ENCODE results near the gene NTRK2. TPM values are rescaled to one million over a fixed set of nuclear protein-coding genes. Genes with fewer than 3 reads are reported as not detected.

Gene NTRK2
- total RNA-seq, 1 experiment from 2014 or later = not detected

DNA sequence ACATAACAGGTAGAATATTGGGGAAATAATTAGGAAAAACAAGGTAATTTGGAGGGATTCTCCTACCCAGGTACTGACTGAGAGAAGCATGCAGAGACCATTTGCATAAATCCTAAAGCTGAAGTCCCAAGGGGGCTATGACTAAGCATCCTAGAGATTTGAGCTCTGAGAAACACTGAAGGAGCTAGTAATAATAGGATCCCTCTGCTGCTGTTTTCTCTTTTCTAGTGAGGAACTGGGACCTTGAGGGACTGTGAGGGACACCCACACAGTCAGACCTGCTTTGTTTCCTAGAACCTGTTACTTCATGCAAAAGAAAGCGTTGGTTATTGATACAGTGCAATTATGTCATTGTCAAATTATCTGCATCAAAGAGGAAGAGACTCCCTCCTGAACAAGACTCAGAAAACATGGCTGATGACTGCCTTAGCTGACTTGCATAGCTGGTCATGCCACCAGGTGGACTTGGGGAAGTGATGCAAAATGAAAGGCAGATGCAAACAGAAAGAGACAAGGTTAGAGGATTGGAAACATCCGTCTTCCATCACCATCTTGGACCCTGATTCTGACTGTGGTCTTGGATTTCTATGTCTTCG, 335.4 kb downstream of the NTRK2 start:
- Histone ChIP-seq H3K79me2 (ENCODE audit: low read length) (no peaks in the 10 kb centered on the region), H3K4me3 (ENCODE audit: low read length) (no peak overlapping the region), H4K20me1 (ENCODE audit: insufficient read depth, low read depth, low read length) (no peaks in the 10 kb centered on the region), H3K4me1 (ENCODE audit: low read length) (peaks cover 3% of the 10 kb centered on the region; the same call in 1 of the 2 replicates), H3K27ac (ENCODE audit: low read length) (no peak overlapping the region), H3K36me3 (ENCODE audit: insufficient read depth, low read length) (no peaks in the 10 kb centered on the region), H3K9me3 (ENCODE audit: low read length) (no peaks in the 10 kb centered on the region), H3K9me2 (replicated peaks; ENCODE audit: insufficient read depth, low read length) (no peaks in the 10 kb centered on the region), H2AFZ (ENCODE audit: low read length) (no peak overlapping the region), H3K4me2 (ENCODE audit: low read depth, low read length, poor library complexity, severe bottlenecking) (no peak overlapping the region), H3K27me3 (ENCODE audit: low read length) (no peaks in the 10 kb centered on the region; the same call in 1 of the 2 replicates), H3K9ac (ENCODE audit: low read length) (no peak overlapping the region)
- peak; percentile 59 for DNase-seq

DNA sequence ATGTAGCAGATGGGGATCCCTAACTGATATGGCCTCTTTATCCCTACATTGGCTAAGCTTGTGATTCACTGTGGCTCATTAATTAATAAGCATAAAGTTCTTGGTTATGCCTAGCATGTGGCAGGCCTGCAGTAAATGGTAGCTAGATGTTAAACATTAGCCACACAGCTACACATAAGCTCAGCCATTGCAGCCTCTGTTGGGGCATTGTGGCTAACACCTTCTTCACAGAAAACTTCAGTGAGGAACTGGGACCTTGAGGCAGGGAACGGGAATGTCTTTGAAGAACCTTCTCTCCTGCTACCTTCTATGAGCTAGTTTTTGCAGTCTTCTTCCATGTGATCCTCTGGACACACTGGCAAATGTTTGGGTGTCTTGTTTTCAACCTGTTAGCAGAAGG, 338.2 kb downstream of the NTRK2 start:
- peaks cover 3% of the 10 kb centered on the region; the same call in 1 of the 2 replicates for H3K4me1 ChIP-seq (ENCODE audit: low read length)
- no peaks in the 10 kb centered on the region for H3K9me3 ChIP-seq (ENCODE audit: low read length)
- H3K4me3 ChIP-seq (ENCODE audit: low read length) = no peak overlapping the region
- H3K4me2 ChIP-seq (ENCODE audit: low read depth, low read length, poor library complexity, severe bottlenecking) = no peak overlapping the region
- H2AFZ ChIP-seq (ENCODE audit: low read length) = no peak overlapping the region
- no peak overlapping the region for H3K27ac ChIP-seq (ENCODE audit: low read length)
- H4K20me1 ChIP-seq (ENCODE audit: insufficient read depth, low read depth, low read length) = no peaks in the 10 kb centered on the region
- no peak overlapping the region for H3K9ac ChIP-seq (ENCODE audit: low read length)
- no peaks in the 10 kb centered on the region for H3K36me3 ChIP-seq (ENCODE audit: insufficient read depth, low read length)
- no peak for DNase-seq
- H3K79me2 ChIP-seq (ENCODE audit: low read length) = no peaks in the 10 kb centered on the region
- no peaks in the 10 kb centered on the region; the same call in 1 of the 2 replicates for H3K27me3 ChIP-seq (ENCODE audit: low read length)
- H3K9me2 ChIP-seq (replicated peaks; ENCODE audit: insufficient read depth, low read length) = no peaks in the 10 kb centered on the region

DNA sequence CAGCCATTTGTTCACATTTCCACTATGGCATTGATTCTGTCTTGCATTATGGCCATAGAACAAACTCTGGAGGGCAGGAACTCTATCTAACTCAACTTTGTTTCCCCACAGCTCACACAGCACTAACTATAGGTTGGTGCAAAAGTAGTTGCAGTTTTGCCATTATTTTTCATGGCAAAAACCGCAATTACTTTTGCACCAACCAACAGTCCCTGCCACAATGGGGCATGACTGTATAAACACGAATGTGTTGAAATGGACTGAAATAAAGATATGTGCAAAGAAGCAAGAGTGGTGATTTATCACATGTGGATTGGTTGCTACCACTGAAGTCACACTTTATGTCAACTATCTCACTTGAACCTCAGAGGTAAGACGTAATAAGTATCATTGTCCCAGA, 338.7 kb downstream of the NTRK2 start:
- no peak for DNase-seq
- Histone ChIP-seq H3K4me1 (ENCODE audit: low read length) (peaks cover 3% of the 10 kb centered on the region; the same call in 1 of the 2 replicates), H3K27me3 (ENCODE audit: low read length) (no peaks in the 10 kb centered on the region; the same call in 1 of the 2 replicates), H4K20me1 (ENCODE audit: insufficient read depth, low read depth, low read length) (no peaks in the 10 kb centered on the region), H3K9me3 (ENCODE audit: low read length) (no peaks in the 10 kb centered on the region), H3K27ac (ENCODE audit: low read length) (no peak overlapping the region), H3K9ac (ENCODE audit: low read length) (no peak overlapping the region), H3K36me3 (ENCODE audit: insufficient read depth, low read length) (no peaks in the 10 kb centered on the region), H3K9me2 (replicated peaks; ENCODE audit: insufficient read depth, low read length) (no peaks in the 10 kb centered on the region), H3K79me2 (ENCODE audit: low read length) (no peaks in the 10 kb centered on the region), H2AFZ (ENCODE audit: low read length) (no peak overlapping the region), H3K4me3 (ENCODE audit: low read length) (no peak overlapping the region), H3K4me2 (ENCODE audit: low read depth, low read length, poor library complexity, severe bottlenecking) (no peak overlapping the region)

DNA sequence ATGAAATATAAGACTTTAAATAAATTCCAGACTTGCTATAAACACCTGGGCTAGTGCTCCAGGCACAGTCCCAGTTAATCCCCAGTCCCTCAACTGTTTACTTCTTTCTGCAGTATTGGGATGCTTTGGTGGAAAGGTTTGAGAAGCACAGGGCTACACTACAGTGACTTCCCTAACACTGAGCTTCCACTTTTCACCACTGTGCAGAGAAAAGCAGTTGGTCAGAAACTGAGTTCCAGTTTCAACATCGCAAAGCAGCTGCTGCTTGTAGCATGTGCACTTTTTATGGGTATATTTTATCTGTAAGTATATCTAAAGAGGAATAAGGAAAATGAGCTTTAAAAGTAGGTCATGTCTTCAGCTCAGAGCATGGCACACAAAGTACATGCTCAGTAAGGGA, 339.7 kb downstream of the NTRK2 start:
- Histone ChIP-seq H3K4me2 (ENCODE audit: low read depth, low read length, poor library complexity, severe bottlenecking) (no peak overlapping the region), H3K4me1 (ENCODE audit: low read length) (peaks cover 3% of the 10 kb centered on the region; the same call in 1 of the 2 replicates), H3K27me3 (ENCODE audit: low read length) (no peaks in the 10 kb centered on the region; the same call in 1 of the 2 replicates), H3K9ac (ENCODE audit: low read length) (no peak overlapping the region), H3K27ac (ENCODE audit: low read length) (no peak overlapping the region), H4K20me1 (ENCODE audit: insufficient read depth, low read depth, low read length) (no peaks in the 10 kb centered on the region), H3K79me2 (ENCODE audit: low read length) (no peaks in the 10 kb centered on the region), H3K9me3 (ENCODE audit: low read length) (no peaks in the 10 kb centered on the region), H3K36me3 (ENCODE audit: insufficient read depth, low read length) (no peaks in the 10 kb centered on the region), H3K9me2 (replicated peaks; ENCODE audit: insufficient read depth, low read length) (no peaks in the 10 kb centered on the region), H2AFZ (ENCODE audit: low read length) (no peak overlapping the region), H3K4me3 (ENCODE audit: low read length) (no peak overlapping the region)
- DNase-seq = no peak

DNA sequence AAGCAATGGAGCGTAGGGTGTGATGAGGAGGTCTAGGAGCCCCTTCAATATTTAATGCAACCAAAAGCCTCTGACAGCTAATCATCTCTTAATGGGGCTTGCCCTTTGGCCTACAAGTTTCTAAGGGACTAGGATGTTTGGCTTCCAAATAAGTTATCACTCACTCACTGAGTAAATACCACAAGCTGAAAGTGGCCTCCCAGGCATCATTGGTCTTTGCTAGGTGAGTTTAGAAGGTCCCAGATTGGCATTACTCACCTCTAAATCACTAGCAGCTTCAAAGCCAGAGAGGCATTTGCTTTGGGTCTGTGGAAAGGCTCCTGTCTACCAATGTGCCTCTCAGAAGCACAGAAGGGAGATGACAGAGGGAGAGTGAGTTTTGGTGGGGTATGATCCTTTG, 344.2 kb downstream of the NTRK2 start:
- Histone ChIP-seq H3K9me3 (ENCODE audit: low read length) (no peaks in the 10 kb centered on the region), H4K20me1 (ENCODE audit: insufficient read depth, low read depth, low read length) (no peaks in the 10 kb centered on the region), H3K27ac (ENCODE audit: low read length) (no peak overlapping the region), H3K36me3 (ENCODE audit: insufficient read depth, low read length) (no peaks in the 10 kb centered on the region), H3K9ac (ENCODE audit: low read length) (no peak overlapping the region), H3K4me2 (ENCODE audit: low read depth, low read length, poor library complexity, severe bottlenecking) (no peak overlapping the region), H3K4me1 (ENCODE audit: low read length) (no peaks in the 10 kb centered on the region), H3K4me3 (ENCODE audit: low read length) (no peak overlapping the region), H3K27me3 (ENCODE audit: low read length) (no peaks in the 10 kb centered on the region), H3K9me2 (replicated peaks; ENCODE audit: insufficient read depth, low read length) (no peaks in the 10 kb centered on the region), H3K79me2 (ENCODE audit: low read length) (no peaks in the 10 kb centered on the region), H2AFZ (ENCODE audit: low read length) (no peak overlapping the region)
- DNase-seq = no peak

DNA sequence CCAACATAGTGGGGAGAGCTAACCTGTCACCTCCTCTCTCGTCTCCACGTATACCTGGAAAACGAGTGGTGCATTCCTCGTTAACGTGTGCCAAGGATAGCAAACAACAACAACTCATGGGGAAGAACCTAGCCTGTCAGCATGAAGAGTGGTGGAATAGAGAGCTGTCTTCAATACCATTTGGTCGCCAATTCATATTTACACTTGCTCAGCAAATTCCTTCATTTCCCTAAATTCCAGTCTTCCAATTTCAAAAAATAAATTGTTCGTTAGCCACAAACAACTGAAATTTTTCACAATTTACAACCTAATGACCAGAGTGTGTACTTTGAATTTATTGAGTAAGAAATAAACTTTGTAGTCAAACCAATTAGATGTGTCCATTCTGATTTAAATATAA, 344.8 kb downstream of the NTRK2 start:
- Histone ChIP-seq H3K9me2 (replicated peaks; ENCODE audit: insufficient read depth, low read length) (no peaks in the 10 kb centered on the region), H3K4me2 (ENCODE audit: low read depth, low read length, poor library complexity, severe bottlenecking) (no peak overlapping the region), H3K4me1 (ENCODE audit: low read length) (no peaks in the 10 kb centered on the region), H4K20me1 (ENCODE audit: insufficient read depth, low read depth, low read length) (no peaks in the 10 kb centered on the region), H3K9ac (ENCODE audit: low read length) (no peak overlapping the region), H2AFZ (ENCODE audit: low read length) (no peak overlapping the region), H3K36me3 (ENCODE audit: insufficient read depth, low read length) (no peaks in the 10 kb centered on the region), H3K27ac (ENCODE audit: low read length) (no peak overlapping the region), H3K79me2 (ENCODE audit: low read length) (no peaks in the 10 kb centered on the region), H3K9me3 (ENCODE audit: low read length) (no peaks in the 10 kb centered on the region), H3K27me3 (ENCODE audit: low read length) (no peaks in the 10 kb centered on the region), H3K4me3 (ENCODE audit: low read length) (no peak overlapping the region)
- DNase-seq = no peak

DNA sequence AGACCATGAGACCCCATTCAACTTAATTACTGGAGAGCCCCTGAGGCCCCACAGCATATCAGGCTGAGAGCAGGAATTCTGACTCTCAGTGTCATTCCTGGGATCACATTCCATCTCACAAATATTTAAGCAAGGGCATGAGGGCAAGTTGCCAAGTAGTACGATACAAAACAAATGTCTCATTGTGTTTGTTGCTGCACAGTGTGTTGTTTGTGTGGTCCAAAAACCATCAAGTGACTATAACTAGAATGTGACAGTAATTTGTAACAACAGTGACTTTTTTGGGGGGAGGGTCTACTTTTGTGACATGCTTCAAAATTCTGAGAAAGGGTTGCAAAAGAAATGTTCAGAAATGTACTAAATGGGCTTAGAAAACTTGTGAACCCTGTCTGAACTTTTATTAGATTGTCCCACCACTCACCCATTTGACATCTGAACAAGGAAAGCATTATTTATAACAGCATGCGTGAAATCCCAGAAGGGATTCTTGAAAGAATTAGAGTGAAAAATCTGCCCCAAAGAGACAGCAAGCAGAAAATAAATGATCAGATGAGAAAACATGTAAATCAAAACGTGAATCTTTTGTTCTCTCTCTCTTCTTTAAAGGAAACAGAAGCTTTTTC, 347.0 kb downstream of the NTRK2 start:
- H4K20me1 ChIP-seq (ENCODE audit: insufficient read depth, low read depth, low read length) = no peaks in the 10 kb centered on the region
- H3K4me2 ChIP-seq (ENCODE audit: low read depth, low read length, poor library complexity, severe bottlenecking) = no peak overlapping the region
- H3K9me2 ChIP-seq (replicated peaks; ENCODE audit: insufficient read depth, low read length) = no peaks in the 10 kb centered on the region
- H3K9ac ChIP-seq (ENCODE audit: low read length) = no peak overlapping the region
- no peaks in the 10 kb centered on the region for H3K27me3 ChIP-seq (ENCODE audit: low read length)
- no peak overlapping the region for H2AFZ ChIP-seq (ENCODE audit: low read length)
- H3K27ac ChIP-seq (ENCODE audit: low read length) = no peak overlapping the region
- H3K36me3 ChIP-seq (ENCODE audit: insufficient read depth, low read length) = no peaks in the 10 kb centered on the region
- H3K4me1 ChIP-seq (ENCODE audit: low read length) = no peaks in the 10 kb centered on the region
- no peaks in the 10 kb centered on the region for H3K9me3 ChIP-seq (ENCODE audit: low read length)
- H3K79me2 ChIP-seq (ENCODE audit: low read length) = no peaks in the 10 kb centered on the region
- DNase-seq = no peak
- no peak overlapping the region for H3K4me3 ChIP-seq (ENCODE audit: low read length)

DNA sequence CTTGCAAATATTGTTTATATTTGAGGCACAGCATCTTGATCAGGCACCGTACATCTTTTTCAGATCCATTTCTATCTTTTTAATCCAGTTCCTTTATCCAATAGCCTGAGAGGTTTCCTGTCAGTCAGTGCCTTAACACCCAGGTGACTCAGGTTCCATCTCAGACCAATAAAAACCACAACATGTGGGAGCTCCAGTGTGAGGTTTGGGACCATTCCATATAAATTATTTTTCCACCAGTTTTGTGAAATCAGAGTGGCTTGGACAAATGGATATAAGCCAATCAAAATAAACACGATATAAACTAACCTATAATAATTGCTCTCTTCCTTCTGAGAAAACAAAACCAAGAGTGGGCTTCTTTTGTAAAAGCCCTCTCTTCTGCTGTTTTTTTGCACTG, 351.3 kb downstream of the NTRK2 start:
- Histone ChIP-seq H3K9ac (ENCODE audit: low read length) (no peak overlapping the region), H4K20me1 (ENCODE audit: insufficient read depth, low read depth, low read length) (no peaks in the 10 kb centered on the region), H3K4me3 (ENCODE audit: low read length) (no peak overlapping the region), H2AFZ (ENCODE audit: low read length) (no peak overlapping the region), H3K27me3 (ENCODE audit: low read length) (no peaks in the 10 kb centered on the region), H3K36me3 (ENCODE audit: insufficient read depth, low read length) (no peaks in the 10 kb centered on the region), H3K4me2 (ENCODE audit: low read depth, low read length, poor library complexity, severe bottlenecking) (no peak overlapping the region), H3K79me2 (ENCODE audit: low read length) (no peaks in the 10 kb centered on the region), H3K27ac (ENCODE audit: low read length) (no peak overlapping the region), H3K9me2 (replicated peaks; ENCODE audit: insufficient read depth, low read length) (no peaks in the 10 kb centered on the region), H3K4me1 (ENCODE audit: low read length) (no peaks in the 10 kb centered on the region), H3K9me3 (ENCODE audit: low read length) (no peaks in the 10 kb centered on the region)
- DNase-seq = no peak

All from Karpas-422 (cell line).